ENCODE measurements around the gene LDB3.

- no peak for TF ChIP-seq EZH2 (IDR thresholded peaks at IDR 0.05; ENCODE audit: borderline replicate concordance, low read depth, low read length, severe bottlenecking)
- TF ChIP-seq, protein P1, sequence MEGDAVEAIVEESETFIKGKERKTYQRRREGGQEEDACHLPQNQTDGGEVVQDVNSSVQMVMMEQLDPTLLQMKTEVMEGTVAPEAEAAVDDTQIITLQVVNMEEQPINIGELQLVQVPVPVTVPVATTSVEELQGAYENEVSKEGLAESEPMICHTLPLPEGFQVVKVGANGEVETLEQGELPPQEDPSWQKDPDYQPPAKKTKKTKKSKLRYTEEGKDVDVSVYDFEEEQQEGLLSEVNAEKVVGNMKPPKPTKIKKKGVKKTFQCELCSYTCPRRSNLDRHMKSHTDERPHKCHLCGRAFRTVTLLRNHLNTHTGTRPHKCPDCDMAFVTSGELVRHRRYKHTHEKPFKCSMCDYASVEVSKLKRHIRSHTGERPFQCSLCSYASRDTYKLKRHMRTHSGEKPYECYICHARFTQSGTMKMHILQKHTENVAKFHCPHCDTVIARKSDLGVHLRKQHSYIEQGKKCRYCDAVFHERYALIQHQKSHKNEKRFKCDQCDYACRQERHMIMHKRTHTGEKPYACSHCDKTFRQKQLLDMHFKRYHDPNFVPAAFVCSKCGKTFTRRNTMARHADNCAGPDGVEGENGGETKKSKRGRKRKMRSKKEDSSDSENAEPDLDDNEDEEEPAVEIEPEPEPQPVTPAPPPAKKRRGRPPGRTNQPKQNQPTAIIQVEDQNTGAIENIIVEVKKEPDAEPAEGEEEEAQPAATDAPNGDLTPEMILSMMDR (IDR thresholded peaks at IDR 0.05; ENCODE audit: borderline replicate concordance, extremely low read depth, low read length, poor library complexity, severe bottlenecking), result no peak
Measured at GRCh38 chr10:86692023-86692514, 23.8 kb downstream of the LDB3 start.
